Activated T-helper 1 cell treated with anti-CD3 and anti-CD28 coated beads, Interleukin-2, amount 50 U/mL, for 16 hours (primary cell): ENCODE measurements around the gene CTNNA3.

Experiments
- DNase-seq, 2 donors: peaks; one replicate each; pipeline ENCODE4 v3.0.0-alpha.2; 2020; ENCODE audit warnings: low read depth in 1 of 2, low spot score in 1 of 2

CTNNA3 gene

GRCh38 chr10:66833861-66834260 lies 862.1 kb downstream of the CTNNA3 start:
- no peak for DNase-seq

DNA sequence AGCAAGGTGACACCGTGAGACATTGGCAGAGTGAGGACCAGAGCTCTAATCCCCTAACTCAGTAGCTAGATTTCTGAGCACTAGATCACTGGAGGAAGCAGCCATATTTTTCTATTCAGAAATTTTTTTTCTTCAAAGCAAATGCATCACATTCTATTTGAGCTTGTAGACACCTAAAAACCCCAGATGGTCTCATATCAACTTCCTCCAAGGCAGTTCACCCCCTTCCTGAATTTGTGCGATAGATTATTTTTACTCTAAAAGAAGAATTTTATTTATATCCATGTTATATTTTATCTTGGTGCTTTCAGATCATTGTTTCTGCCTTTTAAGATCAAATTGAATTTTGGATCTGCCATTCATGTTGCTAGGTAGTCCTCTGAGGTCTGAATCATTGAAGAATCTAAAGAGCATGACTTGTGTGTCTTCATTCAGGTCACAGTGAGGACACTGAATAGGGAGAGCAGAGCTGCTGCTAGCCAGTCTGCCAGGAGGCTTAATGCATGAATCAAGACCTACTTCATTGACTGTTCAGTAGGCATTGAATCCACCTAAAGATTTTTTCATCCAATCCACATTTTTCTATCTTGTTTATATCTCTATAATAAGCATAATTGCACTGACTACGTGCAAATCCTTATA lies 863.1 kb downstream of the CTNNA3 start:
- DNase-seq = no peak

- DNase-seq = no peak
Observed at GRCh38 chr10:66828957-66829356, 867.0 kb downstream of the CTNNA3 start.

DNA sequence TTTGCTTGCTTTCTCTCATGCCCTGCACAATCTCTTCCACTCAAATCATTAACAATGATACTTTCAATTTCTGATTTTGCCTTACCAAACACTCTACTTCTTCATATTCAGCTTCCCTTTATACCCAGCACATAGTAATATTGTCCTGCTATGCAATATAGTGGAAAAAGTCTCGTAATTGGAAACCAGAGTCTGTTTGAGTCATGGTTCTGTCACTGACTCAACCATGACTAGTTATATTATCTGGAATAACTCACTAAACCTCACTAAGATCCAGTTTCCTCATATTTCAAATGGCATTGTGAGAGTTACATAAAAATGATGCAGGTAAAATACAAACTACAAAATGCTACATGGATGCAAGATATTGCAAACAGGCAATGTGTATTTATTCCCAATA lies 868.6 kb downstream of the CTNNA3 start:
- no peak for DNase-seq

- no peak for DNase-seq
Observed at GRCh38 chr10:66823301-66823700, 872.7 kb downstream of the CTNNA3 start.

DNA sequence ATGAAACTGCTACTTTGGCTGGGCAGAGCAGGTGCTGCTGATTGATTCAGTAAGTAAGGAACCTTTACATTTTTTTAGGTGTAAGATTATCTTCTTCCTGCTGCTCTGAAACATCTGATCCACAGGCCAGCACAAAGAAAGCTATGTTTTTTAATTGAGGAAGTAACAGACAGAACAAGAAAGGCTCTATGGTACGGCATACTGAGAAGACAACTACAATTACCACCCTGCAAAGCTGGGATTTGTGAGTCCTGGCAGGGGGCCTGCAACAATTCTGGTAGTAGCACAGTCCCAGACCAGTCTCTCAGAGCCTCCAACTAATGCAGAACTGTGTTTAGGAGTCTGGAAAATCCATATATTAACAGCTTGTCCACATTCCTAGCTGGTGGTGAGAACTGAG lies 873.2 kb downstream of the CTNNA3 start:
- no peak for DNase-seq

GRCh38 chr10:66819691-66820090 lies 876.3 kb downstream of the CTNNA3 start:
- DNase-seq = no peak

- DNase-seq = no peak
Observed at GRCh38 chr10:66813122-66813521, 882.9 kb downstream of the CTNNA3 start.

DNA sequence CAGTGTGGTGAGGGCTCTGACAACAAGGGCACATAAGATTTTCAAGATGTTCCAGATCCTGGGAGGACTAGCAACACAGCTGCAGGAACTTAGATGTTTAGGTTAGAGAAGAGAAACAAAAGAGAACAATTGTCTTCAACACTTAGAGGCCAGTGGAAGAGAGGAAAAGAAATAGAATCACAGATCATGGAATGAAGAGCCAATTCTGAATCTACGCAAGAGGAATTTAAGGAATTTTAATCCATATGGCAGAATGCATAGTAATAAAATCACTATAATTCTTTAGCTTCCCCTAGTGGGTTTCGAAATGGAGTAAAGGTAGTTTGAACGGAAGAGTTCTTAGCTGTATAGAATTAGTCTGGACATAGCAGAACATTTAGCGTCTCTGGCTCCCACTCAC lies 884.8 kb downstream of the CTNNA3 start:
- DNase-seq = no peak

GRCh38 chr10:66809402-66809801 lies 886.6 kb downstream of the CTNNA3 start:
- no peak for DNase-seq

DNA sequence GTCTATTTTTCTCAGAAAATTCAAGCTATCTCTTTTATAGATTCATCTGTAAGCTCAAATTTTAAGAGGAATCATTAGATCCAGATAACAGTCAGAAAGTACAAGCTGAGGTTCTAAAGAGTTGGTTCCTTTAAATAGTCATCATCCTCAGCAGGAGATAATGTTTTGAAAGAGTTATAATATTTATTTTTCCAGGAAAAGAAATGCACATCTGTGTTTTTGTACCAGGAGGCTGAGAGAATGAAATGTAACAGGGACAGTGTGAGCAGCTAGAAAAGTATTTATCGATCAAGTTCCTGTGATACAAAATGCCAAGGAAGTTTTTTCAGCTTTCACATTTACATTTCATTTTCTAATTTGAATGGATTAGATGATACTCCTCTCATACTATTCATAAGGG lies 890.4 kb downstream of the CTNNA3 start:
- no peak for DNase-seq

DNA sequence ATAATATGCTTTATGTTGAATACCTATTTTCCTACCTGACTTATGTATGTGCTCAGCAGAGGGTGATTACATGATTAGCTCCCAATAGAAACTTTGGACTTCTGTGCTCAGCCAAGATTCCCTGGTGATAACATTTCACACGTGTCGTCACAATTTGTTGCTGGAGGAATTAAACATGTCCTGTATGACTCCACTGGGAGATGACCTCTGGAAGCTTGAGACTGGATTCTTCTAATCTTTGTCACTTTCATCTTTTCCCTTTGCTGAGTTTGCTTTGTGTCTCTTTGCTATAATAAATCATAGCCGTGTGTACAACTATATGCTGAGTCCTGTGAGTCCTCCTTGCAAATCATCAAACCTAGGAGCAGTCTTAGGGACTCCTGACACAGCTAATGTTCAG lies 891.0 kb downstream of the CTNNA3 start:
- no peak for DNase-seq

DNA sequence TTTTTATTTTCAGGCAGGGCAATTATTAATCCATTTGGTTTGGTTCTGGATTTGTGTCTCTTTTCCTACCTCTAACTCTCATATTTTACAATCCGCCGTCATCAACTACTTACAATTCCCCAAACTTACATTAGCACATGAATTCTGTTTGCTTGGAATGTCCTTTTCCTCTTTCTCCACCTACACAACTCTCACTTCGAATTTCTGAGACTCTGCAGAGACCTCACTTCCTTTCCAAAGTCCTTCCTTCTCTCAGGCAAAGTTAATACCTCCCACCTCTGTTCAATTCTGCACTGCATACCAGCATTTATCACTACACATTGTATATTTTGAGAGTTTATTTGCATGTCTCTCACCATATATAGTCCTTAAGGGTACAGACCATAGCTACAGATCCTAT lies 892.8 kb downstream of the CTNNA3 start:
- no peak for DNase-seq

DNA sequence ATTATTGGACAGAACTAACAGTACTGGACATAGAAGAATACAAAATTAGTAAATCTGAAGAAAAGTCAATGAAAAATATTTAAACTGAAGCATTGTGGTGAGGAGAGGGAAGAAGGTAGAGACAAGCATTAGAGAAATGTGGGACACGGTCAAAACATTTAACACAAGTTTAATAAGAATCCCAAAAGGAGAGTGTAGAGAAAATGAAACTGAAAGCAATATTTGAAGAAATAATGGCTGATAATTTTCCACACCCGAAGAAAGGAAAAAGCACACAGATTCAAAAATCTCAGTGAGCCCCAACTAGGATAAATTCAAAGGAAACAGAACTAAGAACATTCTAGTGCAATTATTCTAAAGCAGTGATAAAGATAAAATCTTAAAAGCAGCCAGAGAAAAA lies 896.5 kb downstream of the CTNNA3 start:
- DNase-seq = no peak

DNA sequence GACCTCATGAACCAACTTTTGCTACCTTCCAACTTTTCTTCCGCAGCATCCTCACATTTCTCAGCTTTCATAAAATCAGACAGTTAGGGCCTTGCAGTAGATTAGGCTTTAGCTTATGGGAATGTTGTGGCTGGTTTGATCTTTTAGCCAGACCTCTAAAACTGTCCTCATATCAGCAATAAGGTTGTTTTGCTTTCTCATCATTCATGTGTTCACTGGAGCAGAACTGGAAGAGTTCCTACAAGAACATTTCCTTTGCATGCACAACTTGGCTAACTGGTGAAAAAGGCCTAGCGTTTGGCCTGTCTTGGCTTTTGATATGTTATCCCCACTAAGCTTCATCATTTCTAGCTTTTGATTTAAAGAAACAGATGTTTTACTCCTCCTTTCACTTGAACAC lies 900.1 kb downstream of the CTNNA3 start:
- DNase-seq = no peak

GRCh38 chr10:66792441-66792840 lies 903.6 kb downstream of the CTNNA3 start:
- no peak for DNase-seq

GRCh38 chr10:66788178-66788987 lies 907.6 kb downstream of the CTNNA3 start:
- no peak for DNase-seq

DNA sequence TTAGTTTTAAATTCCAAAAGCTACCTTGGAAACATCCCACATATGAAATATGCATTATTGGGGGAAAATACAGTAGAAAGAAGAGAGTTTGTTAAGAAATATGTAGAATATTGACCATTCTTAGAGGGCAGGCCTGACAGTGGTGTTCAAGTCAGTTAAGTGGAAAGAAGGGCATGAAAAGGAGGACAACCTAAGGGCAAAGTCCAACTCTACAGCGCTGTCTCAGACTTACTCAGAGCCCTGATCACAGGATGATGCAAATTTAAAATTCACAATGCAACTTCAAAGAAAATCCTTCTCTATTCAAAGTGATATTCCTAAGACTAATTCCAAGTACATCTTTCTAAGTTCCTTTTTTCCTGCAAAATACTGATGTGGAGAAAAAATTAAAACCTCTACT lies 909.3 kb downstream of the CTNNA3 start:
- no peak for DNase-seq

- no peak for DNase-seq
Observed at GRCh38 chr10:66784770-66785169, 911.2 kb downstream of the CTNNA3 start.

GRCh38 chr10:66783316-66783715 lies 912.7 kb downstream of the CTNNA3 start:
- DNase-seq = no peak

GRCh38 chr10:66782776-66783175 lies 913.2 kb downstream of the CTNNA3 start:
- no peak for DNase-seq

GRCh38 chr10:66782144-66782543 lies 913.9 kb downstream of the CTNNA3 start:
- no peak for DNase-seq

DNA sequence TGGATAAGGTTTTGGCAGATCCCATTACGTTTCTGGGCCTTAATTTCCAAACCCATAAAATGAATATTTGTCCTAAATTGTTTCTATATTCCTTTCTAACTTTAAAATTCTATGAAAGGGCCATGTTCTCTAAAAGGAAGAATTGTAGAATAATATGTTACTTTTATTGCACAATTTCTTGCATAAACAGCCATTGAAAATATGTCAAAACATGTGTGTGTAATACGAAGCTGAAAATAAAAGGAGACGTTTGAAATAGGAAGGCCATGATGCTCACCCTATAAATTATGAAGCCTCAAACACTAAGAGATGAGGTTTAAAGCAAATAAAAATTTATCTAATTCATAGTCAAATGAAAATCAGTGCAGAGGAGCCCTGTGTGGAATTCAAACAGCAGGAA lies 915.2 kb downstream of the CTNNA3 start:
- DNase-seq = no peak
